ACHN (cell line): ENCODE results near the gene ATP11A.
A peak's percentile ranks its signal among the peaks of the same experiment; 100 is the strongest.
"Not testable (repeated sequence)": the region's sequence is repeated elsewhere in the genome, so short reads cannot be mapped to it uniquely, and the experiment has no call there.

ENCODE experiments used
- DNase-seq: peaks from one replicate; pipeline ENCODE4 v3.0.0-alpha.2; 2015
- in situ Hi-C: cut with HindIII; loops from 2 replicates; pipeline ENCODE4 v1.10.0; 2017; ENCODE audit warnings: low sequenced_read_pairs, low pct_ligation_motif_present, low pct_unique_long_range_greater_than_20kb

ATP11A gene

GRCh38 chr13:112872657-112873631 lies 183.1 kb downstream of the ATP11A start:
- in situ Hi-C loops, DNase-seq: not testable (repeated sequence)

- peak; percentile 64 for DNase-seq
- in situ Hi-C loops = no loop called here
Observed at GRCh38 chr13:112873851-112874750, 184.3 kb downstream of the ATP11A start.

- in situ Hi-C loops = no loop called here
- no peak for DNase-seq
Observed at GRCh38 chr13:112874751-112875300, 185.0 kb downstream of the ATP11A start.

GRCh38 chr13:112875627-112876026 lies 185.8 kb downstream of the ATP11A start:
- no peak for DNase-seq
- in situ Hi-C loops = no loop called here

- in situ Hi-C loops = no loop called here
- DNase-seq = no peak
Observed at GRCh38 chr13:112876305-112877000, 186.6 kb downstream of the ATP11A start.

- DNase-seq = no peak
Observed at GRCh38 chr13:112877066-112877465, 187.2 kb downstream of the ATP11A start.

GRCh38 chr13:112877539-112877938 lies 187.7 kb downstream of the ATP11A start:
- DNase-seq = no peak
- in situ Hi-C loops = no loop called here

More at GRCh38 chr13:112877066-112877465, 187.2 kb downstream of the ATP11A start:
- in situ Hi-C loops = no loop called here

GRCh38 chr13:112877976-112878955 lies 188.4 kb downstream of the ATP11A start:
- in situ Hi-C loops = no loop called here
- no peak for DNase-seq

- DNase-seq = no peak
- in situ Hi-C loops = no loop called here
Observed at GRCh38 chr13:112879283-112879833, 189.5 kb downstream of the ATP11A start.

- no peak for DNase-seq
- in situ Hi-C loops = no loop called here
Observed at GRCh38 chr13:112880221-112880641, 190.4 kb downstream of the ATP11A start.

GRCh38 chr13:112880976-112881540 lies 191.2 kb downstream of the ATP11A start:
- DNase-seq = no peak
- in situ Hi-C loops = no loop called here

GRCh38 chr13:112881656-112882554 lies 192.1 kb downstream of the ATP11A start:
- in situ Hi-C loops = no loop called here
- no peak for DNase-seq

- in situ Hi-C loops = no loop called here
- DNase-seq = no peak
Observed at GRCh38 chr13:112882555-112883024, 192.8 kb downstream of the ATP11A start.

- in situ Hi-C loops = no loop called here
- DNase-seq = no peak
Observed at GRCh38 chr13:112883241-112883945, 193.6 kb downstream of the ATP11A start.

GRCh38 chr13:112884700-112885099 lies 194.9 kb downstream of the ATP11A start:
- in situ Hi-C loops, DNase-seq: not testable (repeated sequence)
